ENCODE results near the gene GPR27.

Gene GPR27

DNA sequence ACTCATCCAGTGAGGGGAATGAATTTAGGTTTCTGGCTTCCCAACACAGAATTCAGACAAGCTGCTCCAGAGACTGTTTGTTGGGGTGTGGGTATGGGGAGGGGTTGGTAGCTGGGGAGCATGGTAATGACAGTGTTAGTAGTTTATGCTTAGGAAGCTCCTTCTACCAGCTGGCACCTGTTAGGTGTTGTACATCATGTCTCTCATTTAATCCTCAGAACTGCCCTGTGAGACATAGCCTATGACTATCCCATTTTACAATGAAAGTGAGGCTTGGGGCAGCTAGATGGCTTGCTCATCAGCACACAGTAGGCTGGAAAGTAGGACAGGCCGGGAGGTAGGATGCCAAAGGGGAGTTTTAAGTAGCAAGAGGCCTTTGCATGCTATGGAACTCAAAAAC is 31.0 kb upstream of the GPR27 start:
- in situ Hi-C loops (cut with HindIII; ENCODE audit: low sequenced_read_pairs) = no loop called here
- no peak overlapping the region for H3K4me3 ChIP-seq (ENCODE audit: low read depth, low read length)
- TF ChIP-seq, protein P1, sequence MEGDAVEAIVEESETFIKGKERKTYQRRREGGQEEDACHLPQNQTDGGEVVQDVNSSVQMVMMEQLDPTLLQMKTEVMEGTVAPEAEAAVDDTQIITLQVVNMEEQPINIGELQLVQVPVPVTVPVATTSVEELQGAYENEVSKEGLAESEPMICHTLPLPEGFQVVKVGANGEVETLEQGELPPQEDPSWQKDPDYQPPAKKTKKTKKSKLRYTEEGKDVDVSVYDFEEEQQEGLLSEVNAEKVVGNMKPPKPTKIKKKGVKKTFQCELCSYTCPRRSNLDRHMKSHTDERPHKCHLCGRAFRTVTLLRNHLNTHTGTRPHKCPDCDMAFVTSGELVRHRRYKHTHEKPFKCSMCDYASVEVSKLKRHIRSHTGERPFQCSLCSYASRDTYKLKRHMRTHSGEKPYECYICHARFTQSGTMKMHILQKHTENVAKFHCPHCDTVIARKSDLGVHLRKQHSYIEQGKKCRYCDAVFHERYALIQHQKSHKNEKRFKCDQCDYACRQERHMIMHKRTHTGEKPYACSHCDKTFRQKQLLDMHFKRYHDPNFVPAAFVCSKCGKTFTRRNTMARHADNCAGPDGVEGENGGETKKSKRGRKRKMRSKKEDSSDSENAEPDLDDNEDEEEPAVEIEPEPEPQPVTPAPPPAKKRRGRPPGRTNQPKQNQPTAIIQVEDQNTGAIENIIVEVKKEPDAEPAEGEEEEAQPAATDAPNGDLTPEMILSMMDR (IDR thresholded peaks at IDR 0.05; ENCODE audit: low read depth, low read length) = no peak
- DNase-seq (ENCODE audit: low read depth, low spot score) = no peak

DNA sequence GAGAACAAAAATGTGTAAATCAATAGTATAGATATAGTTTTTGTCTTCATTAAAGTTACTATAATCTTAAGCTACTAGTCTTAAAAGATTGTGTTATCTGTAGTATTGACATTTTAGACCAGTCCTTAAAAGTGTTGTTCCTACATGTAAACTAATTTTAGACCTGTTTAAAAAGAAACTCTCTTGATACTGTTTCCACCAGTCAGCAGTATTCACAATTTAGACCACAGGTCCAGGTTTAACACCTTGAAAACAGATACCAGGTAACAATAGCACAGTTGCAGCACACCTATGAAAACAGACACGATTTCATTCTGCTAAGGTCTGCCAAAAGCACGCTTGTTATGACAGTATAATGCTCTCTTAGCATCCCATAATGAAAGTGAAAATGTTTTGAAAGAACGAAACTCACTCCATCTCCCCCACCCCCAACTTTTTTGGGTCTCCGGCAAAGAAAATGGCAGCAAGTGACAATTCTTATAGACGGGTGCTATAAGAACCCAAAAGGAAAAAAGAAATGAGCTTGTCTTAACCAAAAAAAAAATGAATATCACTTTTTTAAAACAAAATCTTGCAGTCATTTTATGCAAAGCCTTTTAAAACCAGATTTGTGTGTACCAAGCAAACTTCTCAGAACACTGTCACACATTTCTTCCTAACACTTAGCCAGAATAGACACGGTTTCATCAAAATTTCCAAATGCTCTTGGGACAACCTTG is 30.0 kb upstream of the GPR27 start:
- DNase-seq (ENCODE audit: low read depth, low spot score) = no peak
- in situ Hi-C loops (cut with HindIII; ENCODE audit: low sequenced_read_pairs) = no loop called here
- no peak overlapping the region for H3K4me3 ChIP-seq (ENCODE audit: low read depth, low read length)
- TF ChIP-seq, protein P1 (IDR thresholded peaks at IDR 0.05; ENCODE audit: low read depth, low read length) = no peak

DNA sequence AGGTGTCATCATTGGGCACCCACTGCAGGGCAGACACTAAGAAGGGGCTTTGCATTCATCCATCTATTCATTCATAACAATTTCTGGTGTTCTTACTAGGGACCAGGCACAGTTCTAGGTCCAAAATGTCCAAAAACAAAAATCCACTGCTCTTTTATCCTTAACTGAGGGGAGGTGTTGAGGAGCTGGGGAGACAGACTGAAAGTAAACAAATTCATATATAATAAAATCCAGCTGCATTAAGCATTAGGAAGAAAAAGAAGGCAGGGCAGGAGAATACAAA is 29.5 kb upstream of the GPR27 start:
- TF ChIP-seq, protein P1 (IDR thresholded peaks at IDR 0.05; ENCODE audit: low read depth, low read length) = no peak
- DNase-seq (ENCODE audit: low read depth, low spot score) = no peak
- in situ Hi-C loops (cut with HindIII; ENCODE audit: low sequenced_read_pairs) = no loop called here
- H3K4me3 ChIP-seq (ENCODE audit: low read depth, low read length) = no peak overlapping the region

DNA sequence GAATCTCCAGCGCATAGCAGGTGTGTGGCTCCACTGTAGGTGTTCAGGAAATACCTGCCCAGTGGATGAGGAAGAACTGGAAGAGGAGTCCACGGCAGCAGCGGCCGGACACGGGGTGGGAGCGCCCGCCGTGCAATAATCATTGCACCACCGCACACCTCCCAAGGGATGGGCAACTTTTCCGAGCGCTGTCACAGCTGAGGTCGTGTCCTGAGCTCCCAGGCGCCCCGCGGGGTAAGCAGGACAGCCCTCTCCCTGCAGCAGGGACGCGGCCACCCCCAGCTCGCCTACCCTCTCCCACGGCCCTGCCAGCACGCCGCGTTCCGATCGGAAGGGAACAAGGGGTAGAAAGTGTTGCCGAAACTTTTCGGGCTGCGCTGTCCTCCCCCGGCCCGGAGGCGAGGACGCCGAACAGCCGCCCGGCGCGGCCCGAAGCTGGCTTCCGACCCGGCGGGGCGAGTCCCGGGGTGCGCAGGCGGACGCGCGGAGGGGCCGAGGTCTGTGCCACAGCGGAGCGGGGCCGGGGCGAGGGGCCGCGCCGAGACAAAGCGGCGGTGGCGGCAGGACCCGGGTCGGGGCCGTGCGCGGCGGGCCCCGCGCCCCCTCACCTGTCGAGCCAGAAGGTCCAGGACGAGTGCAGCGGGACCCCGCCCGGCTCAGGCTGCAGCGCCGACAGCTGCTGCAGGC is 28.9 kb upstream of the GPR27 start:
- in situ Hi-C loops (cut with HindIII; ENCODE audit: low sequenced_read_pairs) = no loop called here
- no peak for DNase-seq (ENCODE audit: low read depth, low spot score)
- H3K4me3 ChIP-seq (ENCODE audit: low read depth, low read length) = peak overlapping the region; percentile 56
- TF ChIP-seq, protein P1 (IDR thresholded peaks at IDR 0.05; ENCODE audit: low read depth, low read length) = no peak

DNA sequence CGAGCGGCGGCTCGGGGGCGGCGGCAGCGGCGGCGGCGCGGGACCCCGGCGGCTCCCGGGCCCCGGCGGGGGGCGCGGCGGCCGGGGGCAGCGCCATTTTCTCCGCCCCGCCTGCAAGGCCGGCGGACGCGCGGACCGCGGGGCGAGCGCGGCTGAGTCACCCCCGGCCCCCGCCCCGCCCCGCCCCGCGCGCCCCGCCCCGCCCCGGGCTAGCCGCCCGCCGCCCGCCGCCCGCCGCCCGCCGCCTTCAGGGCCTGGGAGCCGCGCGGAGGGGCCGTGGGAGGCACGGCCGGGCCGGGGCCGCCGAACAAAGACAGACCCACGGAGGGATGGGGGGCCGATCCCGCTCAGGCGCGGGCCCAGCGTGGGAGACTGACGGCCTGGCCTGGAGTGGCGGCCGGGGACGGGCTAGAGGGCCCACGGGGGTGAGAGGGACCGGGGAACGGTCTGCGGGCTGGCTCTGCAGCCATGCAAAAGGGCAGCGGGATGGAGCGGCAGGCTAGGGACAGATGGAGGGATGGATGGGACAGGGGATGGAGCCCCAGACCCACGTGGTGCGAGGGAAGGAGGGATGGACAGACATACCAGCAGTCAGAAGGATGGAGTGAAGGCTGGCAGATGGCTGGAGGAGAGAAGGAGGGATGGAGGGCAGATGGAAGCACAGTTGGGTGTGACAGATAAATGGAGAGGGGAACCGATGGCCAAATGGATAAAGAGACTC is 28.2 kb upstream of the GPR27 start, which contains the start of gene EIF4E3:
EIF4E3 (minus strand) TSS at position 132 of the 721 bp plus-strand sequence; CDS start at position 97, 35 bp downstream.
- TF ChIP-seq, protein P1 (IDR thresholded peaks at IDR 0.05; ENCODE audit: low read depth, low read length) = no peak
- in situ Hi-C loops (cut with HindIII; ENCODE audit: low sequenced_read_pairs) = no loop called here
- peak within 1 kb of the TSS; percentile 56 for H3K4me3 ChIP-seq (ENCODE audit: low read depth, low read length)
- DNase-seq (ENCODE audit: low read depth, low spot score) = no peak

DNA sequence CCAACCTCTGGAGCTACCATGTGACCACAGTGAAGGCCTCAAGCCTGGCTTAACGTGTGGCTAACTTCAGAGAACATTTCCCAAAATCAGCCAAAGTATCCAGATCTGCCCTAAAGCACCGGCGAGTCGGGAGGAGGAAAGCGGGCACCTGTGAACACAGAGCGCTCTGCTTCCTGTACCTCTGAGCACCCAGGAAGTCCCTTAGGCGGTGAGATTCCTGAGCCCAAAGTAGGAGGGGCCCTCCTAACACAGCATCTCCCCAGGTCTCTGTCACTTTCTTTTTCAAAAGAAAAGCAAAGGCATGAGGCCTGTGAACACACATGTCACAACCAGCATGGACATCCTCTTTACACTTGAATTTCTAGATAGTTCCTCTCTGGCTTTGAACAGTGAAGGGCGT is 27.5 kb upstream of the GPR27 start:
- H3K4me3 ChIP-seq (ENCODE audit: low read depth, low read length) = no peak overlapping the region
- TF ChIP-seq, protein P1 (IDR thresholded peaks at IDR 0.05; ENCODE audit: low read depth, low read length) = no peak
- in situ Hi-C loops (cut with HindIII; ENCODE audit: low sequenced_read_pairs) = no loop called here
- DNase-seq (ENCODE audit: low read depth, low spot score) = no peak

Measured in astrocyte of the spinal cord (primary cell).